GM21717 (cell line): ENCODE measurements around the gene HPSE2.

Source experiments
- ATAC-seq: cut with Tn5 transposase; IDR thresholded peaks from one replicate; pipeline ENCODE4 v1.9.1; 2021; ENCODE audit warnings: mild to moderate bottlenecking, moderate library complexity; ENCODE audit not compliant: unreplicated experiment

Gene HPSE2

DNA sequence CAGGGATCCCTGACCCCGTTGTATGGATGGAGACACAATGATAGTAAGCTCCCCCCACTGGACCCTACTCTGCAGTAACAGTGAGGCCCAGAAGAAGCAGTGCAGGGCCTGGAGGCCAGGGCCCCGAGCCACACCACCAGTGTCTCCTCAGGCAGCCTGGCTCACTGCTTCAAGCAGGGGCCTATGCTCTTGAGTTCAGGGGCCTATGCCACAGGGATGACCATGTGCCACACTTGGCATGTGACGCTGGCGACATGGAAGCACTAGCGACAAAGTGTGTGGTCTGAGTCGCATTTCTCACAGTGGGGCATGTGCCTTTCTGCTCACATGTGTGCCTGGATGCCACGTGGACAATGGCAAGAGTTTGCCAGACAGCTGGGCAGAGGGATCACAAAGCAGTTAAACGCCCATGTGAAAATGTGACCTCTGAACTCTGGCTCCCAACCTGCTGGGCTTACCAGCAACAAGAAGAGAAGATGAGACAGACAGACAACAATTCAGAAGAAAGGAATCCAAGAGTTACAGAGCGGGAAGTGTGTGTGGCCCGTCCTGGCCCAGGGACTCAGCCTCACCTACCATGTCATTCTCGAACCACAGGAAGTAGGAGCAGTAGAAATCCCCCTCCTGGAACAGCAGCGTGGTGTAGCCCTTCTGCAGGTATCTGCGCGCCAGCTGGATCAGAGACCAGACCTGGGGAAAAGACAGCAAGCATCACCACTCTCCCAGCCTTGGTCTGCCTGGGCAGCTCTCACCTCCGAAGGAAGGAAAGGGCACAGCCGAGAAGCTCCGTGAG, 816.0 kb downstream of the HPSE2 start:
- ATAC-seq = no peak

DNA sequence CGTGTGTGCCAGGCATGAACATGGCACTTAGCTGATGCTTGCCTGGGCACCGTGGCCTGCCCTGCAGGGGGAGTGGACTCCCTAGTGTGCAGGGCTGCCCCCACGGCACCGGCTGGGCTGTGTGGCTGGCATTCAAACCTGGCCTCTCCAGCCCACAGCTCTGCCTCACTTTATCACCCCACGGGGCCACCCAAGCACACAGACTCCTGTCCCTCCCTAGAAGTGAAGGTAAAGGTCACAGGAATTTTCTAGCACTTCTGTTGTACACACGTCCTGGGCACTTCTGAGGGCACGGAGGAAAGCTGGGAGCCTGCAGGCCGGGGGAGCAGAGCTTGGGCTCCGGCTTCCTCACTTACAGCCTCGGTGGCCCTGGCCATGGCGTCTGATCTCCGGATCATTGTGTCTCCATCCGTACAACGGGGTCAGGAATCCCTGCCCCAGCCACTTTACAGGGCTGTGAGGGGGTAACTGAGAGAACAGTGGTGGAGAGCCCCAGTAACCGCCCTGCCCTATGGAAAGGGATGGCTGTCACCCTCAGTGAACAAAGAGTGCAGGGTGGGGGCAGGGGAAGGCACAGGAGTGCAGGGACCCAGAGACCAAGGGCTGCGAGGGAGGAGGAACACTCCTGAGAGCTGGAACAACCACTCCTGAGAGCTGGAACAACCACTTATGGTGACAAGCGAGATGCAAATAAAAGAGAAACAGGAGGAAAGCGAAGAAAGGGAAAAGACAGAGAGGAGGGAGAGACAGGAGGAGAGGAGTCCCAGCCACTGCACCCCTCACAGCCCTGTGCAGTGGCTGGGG, 816.8 kb downstream of the HPSE2 start:
- ATAC-seq = no peak

DNA sequence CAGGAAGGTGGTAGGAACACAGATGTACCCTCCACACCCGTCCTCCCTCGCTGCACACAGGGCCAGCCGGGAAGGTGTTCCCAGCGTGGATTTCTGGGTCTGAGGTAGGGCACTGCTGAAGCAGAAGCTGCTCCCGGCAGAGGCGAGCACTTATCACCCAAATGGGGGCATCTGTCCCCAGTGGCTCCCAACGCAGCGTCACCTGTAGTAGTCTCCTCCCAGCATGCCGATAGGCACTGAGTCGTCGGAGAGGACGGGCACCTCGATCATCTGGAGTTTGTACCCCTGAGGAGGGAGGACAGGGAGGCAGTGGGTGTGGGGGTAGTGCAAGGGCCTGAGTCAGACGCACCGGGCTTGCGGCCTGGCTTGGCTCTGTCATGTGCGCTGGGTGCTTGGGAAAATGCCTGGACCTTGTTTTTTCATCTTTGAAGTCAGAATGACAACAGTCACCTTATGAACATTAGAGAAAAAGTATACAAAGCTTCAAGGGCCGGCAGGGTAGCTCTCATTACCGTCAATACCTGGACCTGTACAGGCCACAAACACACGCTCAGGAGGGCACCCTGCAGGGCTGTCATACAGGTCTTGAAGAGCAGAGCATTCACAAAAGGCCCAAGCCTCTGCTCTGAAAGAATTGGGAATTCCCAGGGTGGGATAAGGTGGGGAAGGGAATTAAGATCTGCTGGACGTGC, 817.5 kb downstream of the HPSE2 start:
- ATAC-seq = no peak

DNA sequence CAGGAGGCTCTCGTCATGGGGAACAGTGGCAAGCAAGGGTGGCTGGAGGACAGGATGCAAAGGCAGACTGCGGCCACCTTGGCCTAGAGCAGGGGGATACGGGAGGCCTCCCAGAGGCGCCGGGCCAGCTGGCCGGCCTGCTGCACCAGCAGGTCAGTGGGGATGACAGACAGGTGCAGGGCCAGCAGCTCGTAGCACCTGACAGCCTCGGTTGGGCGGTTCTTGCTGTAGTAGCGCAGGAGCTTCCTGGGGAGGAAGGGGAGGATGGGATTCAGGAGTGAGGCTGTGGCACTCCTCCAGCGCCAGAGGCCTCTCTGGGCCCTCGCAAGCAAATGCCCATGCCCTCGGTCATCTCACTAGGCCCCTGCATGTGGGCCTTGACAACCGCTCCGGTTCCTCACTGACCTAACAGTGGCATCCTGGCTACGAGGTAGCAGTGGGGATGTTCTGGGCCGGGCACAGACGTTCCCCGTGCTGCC, 818.1 kb downstream of the HPSE2 start:
- no peak for ATAC-seq

DNA sequence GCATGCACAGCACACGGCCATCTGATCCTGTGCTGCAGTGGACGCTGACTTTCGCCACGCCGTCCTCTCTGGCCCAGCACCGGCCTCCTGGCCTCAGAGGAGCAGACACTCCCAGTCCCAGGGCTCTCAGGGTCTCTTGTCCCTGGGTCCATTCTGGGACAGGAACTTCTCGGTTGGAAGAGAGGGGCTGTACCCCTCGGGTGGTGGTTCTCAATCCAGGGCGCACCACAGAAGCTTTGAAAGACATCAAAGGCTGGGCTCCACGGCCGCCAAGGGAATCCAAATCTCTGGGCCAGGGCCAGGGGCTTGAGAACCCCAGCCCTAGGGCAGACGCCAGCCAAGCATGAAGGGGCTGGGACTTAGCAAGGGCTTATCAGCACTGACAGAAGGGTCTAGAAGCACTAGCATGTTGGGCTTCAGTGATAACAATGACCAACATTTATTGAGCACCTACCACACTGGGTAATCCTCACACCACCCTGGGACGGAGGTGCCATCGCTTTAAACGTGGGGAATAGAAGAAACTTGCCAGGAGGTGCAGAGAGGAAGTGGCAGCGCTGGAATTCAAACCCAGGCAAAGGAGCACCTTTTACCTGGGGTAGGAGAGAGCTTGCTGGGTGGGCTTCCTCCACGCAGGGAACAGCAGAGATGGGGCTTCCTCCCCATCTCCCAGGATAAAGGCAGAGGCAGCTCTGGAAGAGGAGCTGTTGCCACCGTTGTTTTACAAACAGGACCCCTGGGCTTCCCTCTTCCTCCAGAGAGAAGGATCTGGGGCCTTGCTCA, 818.9 kb downstream of the HPSE2 start:
- no peak for ATAC-seq

DNA sequence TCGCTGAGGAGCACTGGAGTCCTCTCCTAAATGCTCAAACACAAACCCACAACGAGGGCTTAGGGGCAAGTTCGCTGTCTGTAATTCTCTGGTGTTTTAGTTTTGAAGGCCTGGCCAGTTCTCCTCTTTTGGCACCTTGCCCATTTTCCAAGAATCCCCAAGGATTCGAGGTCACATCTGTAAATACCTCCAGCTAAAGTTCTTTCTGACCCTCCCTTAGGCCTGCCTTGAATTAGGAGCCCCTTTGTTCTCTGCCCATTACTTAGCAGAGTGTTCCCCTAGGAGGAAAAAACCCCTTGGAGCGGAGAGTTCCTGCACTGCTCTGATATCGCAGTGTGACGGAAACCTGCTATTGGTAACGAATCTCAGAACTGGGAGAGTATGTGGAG, 819.9 kb downstream of the HPSE2 start:
- ATAC-seq = no peak

DNA sequence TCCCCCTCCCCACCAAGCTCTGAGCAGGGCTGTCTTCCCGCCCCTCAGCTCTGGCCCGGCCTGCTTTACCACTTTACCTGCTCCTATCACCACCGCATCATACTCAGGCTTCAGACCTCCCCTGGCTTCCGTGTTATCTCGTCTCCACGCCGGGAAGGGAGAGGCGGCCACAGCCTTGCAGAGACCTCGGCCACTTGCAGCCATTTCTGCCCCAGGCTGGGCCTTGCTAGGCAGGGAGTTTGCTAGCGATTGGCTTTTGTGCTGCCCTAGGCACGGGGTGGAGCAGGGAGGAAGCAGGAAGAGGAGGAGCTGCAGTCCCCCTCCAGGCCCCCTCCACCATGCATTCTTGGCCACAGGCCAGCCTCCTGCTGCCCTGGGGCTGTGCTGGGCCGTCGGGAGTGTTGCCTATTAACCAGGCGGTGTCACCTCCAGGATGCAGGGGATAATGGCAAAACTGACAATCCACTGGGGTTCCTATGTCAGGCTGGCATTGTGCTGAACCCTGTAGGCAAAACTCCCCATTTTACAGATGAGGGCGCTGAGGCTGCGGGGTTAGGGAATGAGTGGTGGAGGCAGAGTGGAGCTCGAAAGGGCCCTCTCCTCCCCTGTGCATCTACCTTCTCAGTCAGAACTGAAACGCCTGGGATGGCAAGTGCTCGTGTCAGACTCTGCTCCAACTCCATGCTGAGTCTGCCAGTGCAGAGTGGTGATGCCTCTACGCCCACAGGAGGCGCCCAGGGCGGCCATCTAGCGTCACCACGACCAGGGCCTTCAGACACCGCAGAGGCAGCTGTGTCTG, 820.5 kb downstream of the HPSE2 start, which contains the start of gene PYROXD2:
TSS of gene PYROXD2 (minus strand) at position 251 of the 799 bp plus-strand sequence. CDS start at position 204, 47 bp downstream.
- no peak for ATAC-seq

DNA sequence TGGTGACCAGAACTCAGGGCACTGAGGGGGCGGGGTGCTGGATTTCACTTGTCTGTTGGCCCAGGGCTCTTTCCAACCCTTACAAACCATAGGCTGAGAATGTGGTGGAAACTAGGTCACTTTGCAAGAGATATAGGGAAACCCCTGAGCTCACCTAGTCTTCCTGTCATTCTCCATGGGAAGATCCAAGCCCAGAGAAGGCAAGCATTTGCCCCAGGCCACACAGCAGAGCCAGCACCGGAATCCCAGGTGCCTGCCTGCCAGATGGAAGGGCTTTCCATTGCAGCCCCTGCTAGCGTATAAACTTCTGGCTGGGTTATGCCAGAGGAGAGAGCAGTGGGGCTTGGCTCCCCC, 821.1 kb downstream of the HPSE2 start:
- no peak for ATAC-seq

DNA sequence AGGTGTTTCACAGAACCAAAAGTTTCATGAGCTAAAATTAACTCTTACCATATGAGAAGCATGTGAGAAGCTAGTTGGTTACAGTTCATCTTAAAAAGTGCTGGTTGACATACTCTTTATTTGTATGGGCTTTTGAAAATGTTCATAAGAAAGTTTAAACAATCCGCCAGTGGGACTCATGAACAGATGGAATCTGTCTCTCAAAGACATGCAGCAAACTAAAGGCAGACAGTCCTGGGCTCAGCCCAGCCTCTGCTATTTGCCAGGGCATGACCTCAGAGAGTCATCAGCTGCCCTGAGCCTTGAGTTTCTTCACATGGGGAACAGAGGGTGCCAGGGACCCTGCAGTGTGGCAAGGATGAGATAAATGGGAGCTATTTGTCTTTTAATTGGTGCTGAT, 823.9 kb downstream of the HPSE2 start:
- no peak for ATAC-seq

DNA sequence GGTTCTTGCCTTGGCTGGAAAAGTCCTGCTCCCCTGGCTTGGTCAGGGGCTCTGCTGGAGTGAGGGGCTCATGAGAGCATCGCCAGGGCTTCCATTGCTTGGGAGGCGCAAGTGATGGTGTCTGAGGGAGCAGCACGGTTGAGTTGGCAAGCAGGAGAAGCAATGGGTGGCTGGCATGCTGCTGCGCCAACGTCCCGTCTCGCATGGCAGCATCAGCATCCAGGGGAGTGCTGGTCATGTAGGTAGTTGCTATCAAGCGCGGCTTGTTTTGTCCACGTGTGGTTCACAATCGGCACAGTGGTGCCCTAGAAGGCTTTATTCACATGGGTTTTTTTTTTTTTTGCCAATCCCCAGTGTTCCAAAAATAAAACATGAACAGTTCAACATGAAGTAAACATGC, 824.5 kb downstream of the HPSE2 start:
- ATAC-seq = no peak

DNA sequence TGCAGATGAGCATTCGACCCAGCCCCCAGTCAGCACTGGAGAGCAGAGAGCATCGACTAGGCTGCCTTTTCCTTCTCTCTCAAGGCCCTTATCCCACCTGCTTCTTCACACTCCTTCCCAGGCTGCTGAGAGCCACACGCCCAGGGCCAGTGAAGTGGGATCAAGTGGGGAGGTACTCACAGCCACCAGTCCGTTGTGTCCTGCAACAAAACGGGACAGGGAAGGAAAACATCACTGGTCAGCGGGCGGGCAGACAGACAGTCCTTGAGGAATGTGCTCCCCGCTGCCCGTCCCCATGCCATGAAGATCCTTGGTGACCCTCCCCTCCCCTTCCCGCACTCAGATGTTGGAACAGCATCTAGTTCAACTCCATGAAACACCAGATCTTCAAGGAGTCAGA, 824.9 kb downstream of the HPSE2 start:
- no peak for ATAC-seq

DNA sequence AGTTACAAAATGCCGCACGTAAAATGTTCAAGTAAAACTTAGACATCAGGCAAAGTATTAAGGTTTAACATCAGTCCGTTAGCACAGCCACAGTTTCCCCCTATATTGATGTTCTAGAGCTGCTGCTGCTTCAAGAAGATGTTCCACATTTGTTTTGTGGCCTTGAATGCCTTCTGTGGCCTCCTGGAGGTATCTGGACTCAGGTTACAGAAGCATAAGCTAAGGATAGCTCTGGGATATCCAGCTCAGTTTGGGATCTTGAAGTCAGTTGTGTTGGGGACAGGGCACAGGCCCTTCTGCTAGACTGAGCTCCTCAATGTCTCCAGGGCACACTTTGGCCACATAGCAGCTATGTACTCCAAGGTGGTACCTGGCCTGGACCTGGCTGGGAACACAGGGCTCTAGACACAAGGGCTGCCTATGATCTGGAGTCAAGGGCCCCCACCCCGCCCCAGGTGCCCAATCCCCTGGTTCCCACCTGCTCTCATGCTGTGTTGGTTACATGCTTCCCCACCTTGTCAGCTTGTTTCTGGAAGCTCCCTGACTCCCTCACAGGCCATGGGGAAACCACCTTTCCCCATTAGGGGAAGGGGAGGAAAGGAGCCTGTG, 825.4 kb downstream of the HPSE2 start:
- no peak for ATAC-seq

DNA sequence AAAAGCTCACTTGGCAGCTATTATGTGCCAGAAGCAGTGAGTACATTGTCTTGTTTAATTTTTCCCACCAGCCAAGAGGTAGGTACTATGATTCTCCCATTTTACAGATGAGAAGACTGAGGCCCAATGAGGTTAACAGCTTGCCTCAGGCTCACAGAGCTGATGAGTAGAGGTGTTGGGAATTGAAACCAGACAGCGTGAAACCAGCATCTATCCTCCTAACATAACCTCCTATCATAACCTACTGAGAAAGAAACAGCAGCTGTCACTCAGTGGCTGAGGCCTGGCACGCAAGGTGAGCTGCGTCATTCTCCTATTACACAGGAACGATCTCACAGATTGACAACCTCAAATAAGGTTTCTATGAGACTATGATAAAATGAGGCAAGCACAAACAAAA, 826.9 kb downstream of the HPSE2 start:
- no peak for ATAC-seq

DNA sequence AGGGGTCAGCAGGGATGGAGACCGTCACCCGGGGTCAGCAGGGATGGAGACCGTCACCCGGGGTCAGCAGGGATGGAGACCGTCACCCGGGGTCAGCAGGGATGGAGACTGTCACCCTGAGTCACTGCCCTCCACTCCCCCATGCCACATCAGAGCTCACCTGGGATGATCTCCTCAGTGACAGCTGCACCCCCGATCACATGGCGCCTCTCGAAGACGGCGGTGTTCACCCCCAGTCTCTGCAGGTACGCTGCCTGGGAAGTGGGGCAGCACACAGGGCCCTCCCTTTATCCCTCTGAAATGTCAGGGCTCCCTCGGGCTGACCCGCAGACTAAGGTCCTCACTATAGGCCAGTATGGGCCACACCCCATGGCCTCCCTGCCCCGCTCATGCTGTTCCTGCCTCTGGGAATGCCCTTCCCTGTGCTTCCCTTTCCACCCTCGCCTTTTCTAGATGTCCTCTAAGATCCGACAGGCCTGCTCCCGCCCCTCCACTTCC, 827.9 kb downstream of the HPSE2 start:
- ATAC-seq = no peak
